ENCODE data around the gene ADH5.
"Not testable (repeated sequence)": the region's sequence is repeated elsewhere in the genome, so short reads cannot be mapped to it uniquely, and the experiment has no call there.

ADH5 gene

GRCh38 chr4:99088481-99089365 is at the start of gene ADH5:
TSS of gene ADH5 (minus strand) at chr4:99088788. CDS start at chr4:99088700, 88 bp downstream.
- DNase-seq (ENCODE audit: low read depth in 4 of 4, low spot score in 1 of 4): peak; percentile 84 to 90 (median 88)

GRCh38 chr4:99136329-99136728 is 47.7 kb upstream of the ADH5 start:
- no peak for DNase-seq (ENCODE audit: low read depth in 4 of 4, low spot score in 1 of 4)

GRCh38 chr4:99135541-99136162 is 47.1 kb upstream of the ADH5 start:
- no peak for DNase-seq (ENCODE audit: low read depth in 4 of 4, low spot score in 1 of 4)

- DNase-seq (ENCODE audit: low read depth in 4 of 4, low spot score in 1 of 4): no peak
Observed at GRCh38 chr4:99134586-99134985, 46.0 kb upstream of the ADH5 start.

- DNase-seq (ENCODE audit: low read depth in 4 of 4, low spot score in 1 of 4): no peak
Observed at GRCh38 chr4:99131378-99131777, 42.8 kb upstream of the ADH5 start.

GRCh38 chr4:99126376-99126775 is 37.8 kb upstream of the ADH5 start:
- DNase-seq (ENCODE audit: low read depth in 4 of 4, low spot score in 1 of 4): no peak

GRCh38 chr4:99121008-99121407 is 32.4 kb upstream of the ADH5 start:
- no peak for DNase-seq (ENCODE audit: low read depth in 4 of 4, low spot score in 1 of 4)

- DNase-seq (ENCODE audit: low read depth in 4 of 4, low spot score in 1 of 4): no peak
Observed at GRCh38 chr4:99120501-99120900, 31.9 kb upstream of the ADH5 start.

- DNase-seq (ENCODE audit: low read depth in 4 of 4, low spot score in 1 of 4): no peak
Observed at GRCh38 chr4:99117876-99118693, 29.5 kb upstream of the ADH5 start.

- not testable (repeated sequence) for DNase-seq (ENCODE audit: low read depth in 4 of 4, low spot score in 1 of 4)
Observed at GRCh38 chr4:99117122-99117841, 28.7 kb upstream of the ADH5 start.

GRCh38 chr4:99109286-99109685 is 20.7 kb upstream of the ADH5 start:
- not testable (repeated sequence) for DNase-seq (ENCODE audit: low read depth in 4 of 4, low spot score in 1 of 4)

GRCh38 chr4:99104153-99104552 is 15.6 kb upstream of the ADH5 start:
- no peak for DNase-seq (ENCODE audit: low read depth in 4 of 4, low spot score in 1 of 4)

- DNase-seq (ENCODE audit: low read depth in 4 of 4, low spot score in 1 of 4): no peak
Observed at GRCh38 chr4:99103166-99103565, 14.6 kb upstream of the ADH5 start.

- DNase-seq (ENCODE audit: low read depth in 4 of 4, low spot score in 1 of 4): no peak
Observed at GRCh38 chr4:99102634-99103033, 14.0 kb upstream of the ADH5 start.

GRCh38 chr4:99100876-99101275 is 12.3 kb upstream of the ADH5 start:
- DNase-seq (ENCODE audit: low read depth in 4 of 4, low spot score in 1 of 4): no peak

GRCh38 chr4:99099814-99100213 is 11.2 kb upstream of the ADH5 start:
- DNase-seq (ENCODE audit: low read depth in 4 of 4, low spot score in 1 of 4): not testable (repeated sequence)

GRCh38 chr4:99099311-99099710 is 10.7 kb upstream of the ADH5 start:
- no peak for DNase-seq (ENCODE audit: low read depth in 4 of 4, low spot score in 1 of 4)

GRCh38 chr4:99091841-99092240 is 3.3 kb upstream of the ADH5 start:
- DNase-seq (ENCODE audit: low read depth in 4 of 4, low spot score in 1 of 4): not testable (repeated sequence)

GRCh38 chr4:99091216-99091575 is 2.6 kb upstream of the ADH5 start:
- DNase-seq (ENCODE audit: low read depth in 4 of 4, low spot score in 1 of 4): no peak

GRCh38 chr4:99090481-99091215 is 2.1 kb upstream of the ADH5 start:
- DNase-seq (ENCODE audit: low read depth in 4 of 4, low spot score in 1 of 4): no peak

Data from stimulated activated CD4-positive, alpha-beta T cell treated with anti-CD3 and anti-CD28 coated beads, Interleukin-1b, Interleukin-23, amount 100 ng/mL, for 24 hours (primary cell).